CD14-positive monocyte (primary cell): Measurements from ENCODE around the gene PSMD12. TPM values are rescaled to one million over a fixed set of nuclear protein-coding genes. Genes with fewer than 3 reads are reported as not detected.

Experiments
- DNase-seq, 3 donors: peaks; one replicate each; pipeline ENCODE4 v3.0.0-alpha.2; 2011 to 2022
- H2AFZ ChIP-seq: 2 replicates; pipeline ENCODE4 v1.6.0; 2012; ENCODE audit warnings: mild to moderate bottlenecking, low read depth, low read length, inconsistent platforms; ENCODE audit not compliant: insufficient read depth, poor library complexity, severe bottlenecking
- H3K27ac ChIP-seq, 2 donors: 1 replicate in 1 of 2; 2 replicates in 1 of 2; pipeline ENCODE4 v1.5.1; 2012 to 2013; ENCODE audit warnings: low read length in 2 of 2, control low read depth in 1 of 2, inconsistent platforms in 1 of 2, low read depth in 1 of 2, mild to moderate bottlenecking in 1 of 2
- H3K27me3 ChIP-seq, 2 donors: one replicate each; pipeline versions ENCODE4 v1.6.0 to v1.6.1; 2011 to 2013; ENCODE audit warnings: low read length in 2 of 2; ENCODE audit not compliant: control insufficient read depth in 2 of 2, insufficient read depth in 2 of 2
- H3K36me3 ChIP-seq, 2 donors: replicated peaks in 1 of 2; 1 replicate in 1 of 2; 2 replicates in 1 of 2; pipeline versions ENCODE4 v1.5.1 to v1.6.1; 2012 to 2013; ENCODE audit warnings: low read length in 2 of 2, control low read depth in 1 of 2, inconsistent platforms in 1 of 2, mild to moderate bottlenecking in 1 of 2; ENCODE audit not compliant: insufficient read depth in 2 of 2, control insufficient read depth in 1 of 2
- H3K4me1 ChIP-seq, 2 donors: 1 replicate in 1 of 2; 2 replicates in 1 of 2; pipeline versions ENCODE4 v1.5.1 to v1.6.1; 2012 to 2013; ENCODE audit warnings: low read length in 2 of 2, control low read depth in 1 of 2, inconsistent platforms in 1 of 2, mild to moderate bottlenecking in 1 of 2, moderate library complexity in 1 of 2; ENCODE audit not compliant: insufficient read depth in 2 of 2, control insufficient read depth in 1 of 2
- H3K4me2 ChIP-seq: replicated peaks from 2 replicates; pipeline ENCODE3; 2012; ENCODE audit warnings: low read length, moderate library complexity, mild to moderate bottlenecking; ENCODE audit not compliant: poor library complexity, severe bottlenecking; ENCODE audit errors: extremely low read depth
- H3K4me3 ChIP-seq, 3 experiments: fragments of 200-600 bp in 1 of 3; sonication (generic) in 1 of 3; replicated peaks in 1 of 3; 1 replicate in 2 of 3; 2 replicates in 1 of 3; pipeline ENCODE4 v1.5.1; 2011 to 2013; ENCODE audit warnings: low read length in 3 of 3, mild to moderate bottlenecking in 3 of 3, control low read depth in 2 of 3, low read depth in 2 of 3, inconsistent platforms in 1 of 3, moderate library complexity in 1 of 3
- H3K79me2 ChIP-seq: 2 replicates; pipeline ENCODE4 v1.6.0; 2012; ENCODE audit warnings: mild to moderate bottlenecking, control low read depth, inconsistent platforms, low read length, moderate library complexity; ENCODE audit not compliant: insufficient read depth
- H3K9ac ChIP-seq: 2 replicates; pipeline ENCODE4 v1.6.0; 2017; ENCODE audit warnings: low read length, mild to moderate bottlenecking; ENCODE audit not compliant: insufficient read depth, poor library complexity, severe bottlenecking
- H3K9me3 ChIP-seq, 2 donors: replicated peaks in 1 of 2; 1 replicate in 1 of 2; 2 replicates in 1 of 2; pipeline versions ENCODE4 v1.5.1 to v1.6.1; 2012 to 2013; ENCODE audit warnings: low read length in 2 of 2, control low read depth in 1 of 2; ENCODE audit not compliant: control insufficient read depth in 1 of 2, insufficient read depth in 1 of 2
- H4K20me1 ChIP-seq: 2 replicates; pipeline ENCODE4 v1.6.0; 2012; ENCODE audit warnings: mild to moderate bottlenecking, low read length, control low read depth, moderate library complexity; ENCODE audit not compliant: insufficient read depth
- H3K27ac Mint-ChIP-seq, 7 donors: one replicate each; pipeline ENCODE4 v1.8.0; 2020; ENCODE audit warnings: mild to moderate bottlenecking in 7 of 7, mixed read lengths in 7 of 7, moderate library complexity in 6 of 7, inconsistent platforms in 2 of 7
- H3K27me3 Mint-ChIP-seq, 3 donors: one replicate each; pipeline ENCODE4 v1.8.0; 2021 to 2022; ENCODE audit warnings: low read depth in 3 of 3, mild to moderate bottlenecking in 3 of 3, mixed read lengths in 3 of 3, moderate library complexity in 3 of 3, inconsistent platforms in 1 of 3
- H3K36me3 Mint-ChIP-seq, 2 donors: one replicate each; pipeline ENCODE4 v1.8.0; 2020; ENCODE audit warnings: mixed read lengths in 2 of 2, inconsistent platforms in 1 of 2, mild to moderate bottlenecking in 1 of 2
- H3K4me1 Mint-ChIP-seq: one replicate; pipeline ENCODE4 v1.8.0; 2020; ENCODE audit warnings: mild to moderate bottlenecking, mixed read lengths
- H3K4me3 Mint-ChIP-seq, 2 donors: one replicate each; pipeline ENCODE4 v1.8.0; 2020; ENCODE audit warnings: mild to moderate bottlenecking in 2 of 2, mixed read lengths in 2 of 2, moderate library complexity in 1 of 2
- H3K9me3 Mint-ChIP-seq, 7 donors: one replicate each; pipeline ENCODE4 v1.8.0; 2020 to 2022; ENCODE audit warnings: mixed read lengths in 7 of 7, mild to moderate bottlenecking in 6 of 7, moderate library complexity in 6 of 7, inconsistent platforms in 2 of 7
- CTCF ChIP-seq: fragments of 200-600 bp; IDR thresholded peaks from one replicate; pipeline ENCODE4 v1.8.0; 2022; ENCODE audit warnings: antibody characterized with exemption, mild to moderate bottlenecking
- WGBS: methylation state at CpG from one replicate; pipeline ENCODE4 v1.1.5; 2013; ENCODE audit warnings: missing lambda C conversion rate; ENCODE audit not compliant: insufficient coverage; 5-methylcytosine and 5-hydroxymethylcytosine counted together
- intact Hi-C, 2 donors: fragments of 100-400 bp; cut with micrococcal nuclease; formaldehyde crosslinking; loops; one replicate each; pipeline versions ENCODE4 v1.15.0 to v1.15.1; 2023
- polyA plus RNA-seq, 3 donors: library from polyadenylated mRNA; depleted of rRNA in 1 of 3; unstranded in 2 of 3; stranded (reverse) in 1 of 3; fragments of 300-500 nt in 2 of 3; fragments of >200 nt in 1 of 3; fragmentation: Illumina TruSeq in 2 of 3; gene quantifications; 1 replicate in 2 of 3; 2 replicates in 1 of 3; pipeline ENCODE4 v1.2.3, GENCODE V29; 2012 to 2021

PSMD12 gene
- polyA plus RNA-seq, 3 donors: 16.2 to 30.7 (median 17.8) TPM

GRCh38 chr17:67401598-67402504 lies 35.5 kb upstream of the PSMD12 start:
- Mint-ChIP-seq H3K27me3 (peaks cover 0 to 2% (median 0%) of the 10 kb centered on the region in 3 donors), H3K36me3 (peaks cover 17 to 21% of the 10 kb centered on the region in 2 donors), H3K4me3 (peak overlapping the region; percentile 24 to 77), H3K4me1 (peaks cover 41% of the 10 kb centered on the region), H3K27ac (peak overlapping the region; percentile 81 to 92 (median 90)), H3K9me3 (peaks cover 0 to 3% (median 0%) of the 10 kb centered on the region in 7 donors)
- peak; percentile 67 to 81 (median 68) for DNase-seq
- H3K36me3 ChIP-seq: no peaks in the 10 kb centered on the region
- H3K4me1 ChIP-seq: peaks cover 43 to 46% of the 10 kb centered on the region in 2 donors
- H3K9me3 ChIP-seq: no peaks in the 10 kb centered on the region
- H3K4me3 ChIP-seq: peak overlapping the region in 1 of 3 experiments; percentile 50
- H3K27ac ChIP-seq: peak overlapping the region; percentile 75 to 80
- H3K79me2 ChIP-seq: peaks cover 60% of the 10 kb centered on the region
- H2AFZ ChIP-seq: no peak overlapping the region
- peak overlapping the region; percentile 61 for H3K4me2 ChIP-seq
- peaks cover 9% of the 10 kb centered on the region for H4K20me1 ChIP-seq
- H3K27me3 ChIP-seq: no peaks in the 10 kb centered on the region
- 43% methylated on average over 6 of the region's 16 CpGs for WGBS
- TF ChIP-seq CTCF: no peak
- H3K9ac ChIP-seq: no peak overlapping the region
- intact Hi-C loops: no loop called here

GRCh38 chr17:67401106-67401505 lies 34.7 kb upstream of the PSMD12 start:
- Histone ChIP-seq H3K9me3 (no peaks in the 10 kb centered on the region), H3K4me2 (peak overlapping the region; percentile 61), H4K20me1 (peaks cover 8% of the 10 kb centered on the region), H3K4me1 (peaks cover 43 to 46% of the 10 kb centered on the region in 2 donors), H2AFZ (no peak overlapping the region), H3K9ac (no peak overlapping the region), H3K27me3 (no peaks in the 10 kb centered on the region), H3K27ac (peak overlapping the region; percentile 75 to 80), H3K4me3 (peak overlapping the region in 1 of 3 experiments; percentile 50), H3K36me3 (no peaks in the 10 kb centered on the region), H3K79me2 (peaks cover 57% of the 10 kb centered on the region)
- intact Hi-C loops: no loop called here
- no peak for TF ChIP-seq CTCF
- Mint-ChIP-seq H3K36me3 (peaks cover 15 to 19% of the 10 kb centered on the region in 2 donors), H3K4me1 (peaks cover 41% of the 10 kb centered on the region), H3K27ac (peak overlapping the region; percentile 81 to 92 (median 90)), H3K4me3 (peak overlapping the region; percentile 24 to 77), H3K27me3 (peaks cover 0 to 2% (median 0%) of the 10 kb centered on the region in 3 donors), H3K9me3 (peaks cover 0 to 3% (median 0%) of the 10 kb centered on the region in 7 donors)
- DNase-seq: no peak
- WGBS: 100% methylated on average over 1 of the region's 9 CpGs
